ENCODE measurements around the gene SLC10A7.

DNA sequence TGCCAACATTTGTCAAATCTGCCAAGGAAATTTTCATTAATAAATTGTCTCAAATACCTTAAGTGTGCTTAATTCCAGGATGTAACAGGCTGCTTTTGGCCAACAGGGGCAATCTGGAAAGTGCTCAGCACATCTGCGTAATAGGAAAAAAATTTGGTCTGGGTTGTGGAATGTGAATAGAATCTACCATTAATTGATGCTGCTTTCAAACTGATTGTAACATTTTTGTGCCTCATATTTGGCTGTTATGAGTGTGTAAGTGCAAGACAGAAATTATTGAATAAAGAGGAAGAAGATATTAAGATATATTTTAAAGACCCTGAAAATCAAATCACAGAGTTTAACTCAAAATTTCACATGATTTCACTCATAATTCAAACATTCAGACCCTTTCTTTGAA lies 266.3 kb downstream of the SLC10A7 start:
- TF ChIP-seq SIN3A (IDR thresholded peaks at IDR 0.05; ENCODE audit: borderline replicate concordance, low read depth, low read length) = no peak
- TF ChIP-seq USF2 (IDR thresholded peaks at IDR 0.05; ENCODE audit: low read depth, low read length) = no peak
- no peak for TF ChIP-seq USF2 (CRISPR knock-in tag; IDR thresholded peaks at IDR 0.05; ENCODE audit: borderline replicate concordance)
- TF ChIP-seq SP140L (CRISPR knock-in tag; IDR thresholded peaks at IDR 0.05; ENCODE audit: borderline replicate concordance) = no peak

Data from HepG2 (cell line).